ENCODE data around the gene GOLGA5.

The GOLGA5 gene

GRCh38 chr14:92863286-92864080 lies 69.4 kb downstream of the GOLGA5 start:
- no peaks in the 10 kb centered on the region for H3K27me3 ChIP-seq (ENCODE audit: insufficient read depth, low read depth)
- H3K79me2 ChIP-seq (ENCODE audit: insufficient read depth, low read depth) = no peaks in the 10 kb centered on the region
- no peaks in the 10 kb centered on the region for H3K4me1 ChIP-seq (ENCODE audit: low read depth, poor library complexity, severe bottlenecking)
- TF ChIP-seq, protein P1, sequence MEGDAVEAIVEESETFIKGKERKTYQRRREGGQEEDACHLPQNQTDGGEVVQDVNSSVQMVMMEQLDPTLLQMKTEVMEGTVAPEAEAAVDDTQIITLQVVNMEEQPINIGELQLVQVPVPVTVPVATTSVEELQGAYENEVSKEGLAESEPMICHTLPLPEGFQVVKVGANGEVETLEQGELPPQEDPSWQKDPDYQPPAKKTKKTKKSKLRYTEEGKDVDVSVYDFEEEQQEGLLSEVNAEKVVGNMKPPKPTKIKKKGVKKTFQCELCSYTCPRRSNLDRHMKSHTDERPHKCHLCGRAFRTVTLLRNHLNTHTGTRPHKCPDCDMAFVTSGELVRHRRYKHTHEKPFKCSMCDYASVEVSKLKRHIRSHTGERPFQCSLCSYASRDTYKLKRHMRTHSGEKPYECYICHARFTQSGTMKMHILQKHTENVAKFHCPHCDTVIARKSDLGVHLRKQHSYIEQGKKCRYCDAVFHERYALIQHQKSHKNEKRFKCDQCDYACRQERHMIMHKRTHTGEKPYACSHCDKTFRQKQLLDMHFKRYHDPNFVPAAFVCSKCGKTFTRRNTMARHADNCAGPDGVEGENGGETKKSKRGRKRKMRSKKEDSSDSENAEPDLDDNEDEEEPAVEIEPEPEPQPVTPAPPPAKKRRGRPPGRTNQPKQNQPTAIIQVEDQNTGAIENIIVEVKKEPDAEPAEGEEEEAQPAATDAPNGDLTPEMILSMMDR (conservative IDR thresholded peaks at IDR 0.05; ENCODE audit: low read depth, low read length) = no peak
- no peaks in the 10 kb centered on the region for H4K20me1 ChIP-seq (ENCODE audit: insufficient read depth)
- H3K4me3 ChIP-seq (IDR thresholded peaks at IDR 0.05; ENCODE audit: insufficient read depth, low read depth, low read length) = no peak overlapping the region
- H3K4me2 ChIP-seq = no peak overlapping the region
- H3K9ac ChIP-seq = no peak overlapping the region
- H3K36me3 ChIP-seq (ENCODE audit: insufficient read depth) = no peaks in the 10 kb centered on the region
- no peak overlapping the region for H3K27ac ChIP-seq
- H2AFZ ChIP-seq (ENCODE audit: low read depth) = no peak overlapping the region

DNA sequence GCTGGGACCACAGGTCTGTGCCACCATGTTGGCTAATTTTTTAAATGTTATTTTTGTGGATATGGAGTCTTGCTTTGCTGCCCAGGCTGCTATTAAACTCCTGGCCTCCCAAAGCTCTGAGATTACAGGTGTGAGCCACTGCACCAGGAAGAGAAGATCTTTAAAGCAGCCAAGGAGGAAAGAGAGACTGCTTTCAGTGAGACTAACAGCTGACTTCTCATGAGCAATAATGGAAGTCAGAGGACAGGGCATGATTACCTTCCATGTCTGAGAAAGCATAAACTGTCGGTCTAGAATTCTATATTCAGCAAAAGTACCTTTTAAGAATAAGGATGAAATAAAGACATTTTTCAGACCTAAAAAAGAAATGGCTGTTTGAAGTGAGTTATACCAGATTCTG lies 71.6 kb downstream of the GOLGA5 start:
- Histone ChIP-seq H3K4me2 (no peak overlapping the region), H3K27me3 (ENCODE audit: insufficient read depth, low read depth) (no peaks in the 10 kb centered on the region), H3K27ac (no peak overlapping the region), H3K79me2 (ENCODE audit: insufficient read depth, low read depth) (no peaks in the 10 kb centered on the region), H4K20me1 (ENCODE audit: insufficient read depth) (no peaks in the 10 kb centered on the region), H3K36me3 (ENCODE audit: insufficient read depth) (no peaks in the 10 kb centered on the region), H2AFZ (ENCODE audit: low read depth) (no peak overlapping the region), H3K4me3 (IDR thresholded peaks at IDR 0.05; ENCODE audit: insufficient read depth, low read depth, low read length) (no peak overlapping the region), H3K9ac (no peak overlapping the region), H3K4me1 (ENCODE audit: low read depth, poor library complexity, severe bottlenecking) (no peaks in the 10 kb centered on the region)
- TF ChIP-seq, protein P1 (conservative IDR thresholded peaks at IDR 0.05; ENCODE audit: low read depth, low read length) = no peak

DNA sequence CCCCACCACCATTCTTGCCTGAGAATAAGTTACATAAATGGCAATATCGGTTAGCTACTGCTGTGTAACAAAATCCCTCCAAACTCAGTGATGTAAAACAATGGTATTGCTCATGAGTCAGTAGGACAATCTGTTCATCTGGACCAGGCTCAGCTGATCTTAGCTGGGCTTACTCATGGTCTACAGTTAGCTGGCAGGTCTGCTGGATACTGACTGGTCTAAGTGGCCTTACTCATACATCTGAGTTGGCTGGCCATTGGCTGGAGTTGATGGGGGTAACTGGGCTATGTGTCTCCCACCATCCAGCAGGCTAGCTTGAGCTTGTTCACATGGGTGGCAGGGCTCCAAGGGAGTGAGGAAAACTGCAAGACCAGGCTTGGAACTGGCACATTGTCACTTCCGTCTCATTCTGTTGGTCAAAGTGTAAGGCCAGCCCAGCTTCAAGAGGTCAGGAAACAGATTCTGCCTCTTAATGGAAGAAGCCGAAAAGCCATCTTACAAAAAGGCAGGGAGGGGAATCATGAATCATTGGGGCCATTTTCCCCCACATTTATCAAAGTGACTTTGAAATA lies 72.2 kb downstream of the GOLGA5 start:
- Histone ChIP-seq H3K27ac (no peak overlapping the region), H3K79me2 (ENCODE audit: insufficient read depth, low read depth) (no peaks in the 10 kb centered on the region), H3K27me3 (ENCODE audit: insufficient read depth, low read depth) (no peaks in the 10 kb centered on the region), H3K36me3 (ENCODE audit: insufficient read depth) (no peaks in the 10 kb centered on the region), H2AFZ (ENCODE audit: low read depth) (no peak overlapping the region), H3K4me1 (ENCODE audit: low read depth, poor library complexity, severe bottlenecking) (no peaks in the 10 kb centered on the region), H4K20me1 (ENCODE audit: insufficient read depth) (no peaks in the 10 kb centered on the region), H3K9ac (no peak overlapping the region), H3K4me2 (no peak overlapping the region), H3K4me3 (IDR thresholded peaks at IDR 0.05; ENCODE audit: insufficient read depth, low read depth, low read length) (no peak overlapping the region)
- TF ChIP-seq, protein P1 (conservative IDR thresholded peaks at IDR 0.05; ENCODE audit: low read depth, low read length) = no peak

DNA sequence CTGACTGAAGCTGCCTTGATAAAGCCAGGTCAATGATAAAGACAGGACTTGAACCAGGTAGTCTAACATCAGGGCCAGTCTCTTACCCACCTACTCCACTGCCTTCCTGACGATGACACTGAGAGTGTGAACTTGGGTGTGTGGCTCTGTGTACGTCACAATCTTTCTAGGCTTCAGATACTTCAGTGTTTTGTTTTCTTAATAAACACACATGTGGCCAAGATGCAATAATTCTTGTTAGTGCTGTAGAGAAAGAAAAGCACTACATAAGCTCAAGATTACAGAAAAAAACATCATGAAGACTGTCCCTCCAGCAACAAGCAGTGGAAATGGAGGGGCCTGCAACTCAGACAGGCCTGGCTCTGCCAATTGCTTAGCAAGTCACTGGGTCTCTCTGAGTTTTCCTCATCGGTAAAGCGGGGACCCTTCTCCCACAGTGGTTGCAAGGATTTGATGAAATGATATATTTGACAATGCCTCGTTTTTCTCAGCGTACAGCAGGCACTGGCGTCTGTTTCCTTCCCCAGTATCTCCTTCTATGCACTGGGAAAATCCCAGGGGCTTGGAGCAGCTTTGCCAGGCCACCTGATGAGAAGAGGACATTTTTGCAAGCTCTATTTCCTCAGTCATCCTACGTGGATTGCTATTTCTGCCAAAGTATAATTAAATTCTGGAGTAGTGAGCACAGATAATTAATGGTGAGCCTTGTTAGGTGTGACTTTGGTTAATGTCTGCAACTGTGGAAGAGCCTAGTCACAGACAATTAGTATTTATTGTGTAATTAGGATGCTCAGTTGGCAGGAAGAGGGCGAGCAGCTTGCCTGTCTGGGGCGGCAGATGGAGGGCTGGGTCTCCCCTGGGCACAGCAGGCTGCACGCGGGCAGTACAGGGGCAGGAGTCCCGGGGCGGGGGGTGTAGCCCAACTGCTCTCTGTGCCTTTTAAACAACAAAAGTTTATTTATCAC lies 73.1 kb downstream of the GOLGA5 start:
- Histone ChIP-seq H3K27ac (no peak overlapping the region), H4K20me1 (ENCODE audit: insufficient read depth) (no peaks in the 10 kb centered on the region), H3K4me2 (no peak overlapping the region), H3K27me3 (ENCODE audit: insufficient read depth, low read depth) (no peaks in the 10 kb centered on the region), H3K36me3 (ENCODE audit: insufficient read depth) (no peaks in the 10 kb centered on the region), H3K9ac (no peak overlapping the region), H3K79me2 (ENCODE audit: insufficient read depth, low read depth) (no peaks in the 10 kb centered on the region), H3K4me1 (ENCODE audit: low read depth, poor library complexity, severe bottlenecking) (no peaks in the 10 kb centered on the region), H3K4me3 (IDR thresholded peaks at IDR 0.05; ENCODE audit: insufficient read depth, low read depth, low read length) (no peak overlapping the region), H2AFZ (ENCODE audit: low read depth) (no peak overlapping the region)
- TF ChIP-seq, protein P1 (conservative IDR thresholded peaks at IDR 0.05; ENCODE audit: low read depth, low read length) = no peak
